Effector memory CD8-positive, alpha-beta T cell (primary cell): Measurements from ENCODE around the gene TMCC3.
"Not testable (repeated sequence)": the region's sequence is repeated elsewhere in the genome, so short reads cannot be mapped to it uniquely, and the experiment has no call there.

Experiments
- ATAC-seq: fragments of 150-1000 bp; cut with Tn5 transposase; replicated peaks from 2 replicates; pipeline ENCODE4 v1.10.0; 2021; ENCODE audit warnings: mild to moderate bottlenecking, moderate library complexity
- DNase-seq, 3 experiments: peaks; one replicate each; pipeline ENCODE4 v3.0.0; 2021
- H3K27ac Mint-ChIP-seq, 2 donors: one replicate each; pipeline ENCODE4 v1.8.0; 2022; ENCODE audit warnings: mild to moderate bottlenecking in 2 of 2, mixed read lengths in 2 of 2, moderate library complexity in 2 of 2
- H3K27me3 Mint-ChIP-seq, 2 donors: one replicate each; pipeline ENCODE4 v1.8.0; 2022; ENCODE audit warnings: mixed read lengths in 2 of 2
- H3K36me3 Mint-ChIP-seq: one replicate; pipeline ENCODE4 v1.8.0; 2022; ENCODE audit warnings: mild to moderate bottlenecking, moderate library complexity, mixed read lengths; ENCODE audit not compliant: insufficient read depth
- H3K4me1 Mint-ChIP-seq, 2 donors: one replicate each; pipeline ENCODE4 v1.8.0; 2022; ENCODE audit warnings: low read depth in 2 of 2, mixed read lengths in 2 of 2
- H3K4me3 Mint-ChIP-seq, 2 donors: one replicate each; pipeline ENCODE4 v1.8.0; 2022; ENCODE audit warnings: mild to moderate bottlenecking in 2 of 2, mixed read lengths in 2 of 2, moderate library complexity in 2 of 2
- H3K9me3 Mint-ChIP-seq, 2 donors: one replicate each; pipeline ENCODE4 v1.8.0; 2022; ENCODE audit warnings: mixed read lengths in 2 of 2

TMCC3 gene

DNA sequence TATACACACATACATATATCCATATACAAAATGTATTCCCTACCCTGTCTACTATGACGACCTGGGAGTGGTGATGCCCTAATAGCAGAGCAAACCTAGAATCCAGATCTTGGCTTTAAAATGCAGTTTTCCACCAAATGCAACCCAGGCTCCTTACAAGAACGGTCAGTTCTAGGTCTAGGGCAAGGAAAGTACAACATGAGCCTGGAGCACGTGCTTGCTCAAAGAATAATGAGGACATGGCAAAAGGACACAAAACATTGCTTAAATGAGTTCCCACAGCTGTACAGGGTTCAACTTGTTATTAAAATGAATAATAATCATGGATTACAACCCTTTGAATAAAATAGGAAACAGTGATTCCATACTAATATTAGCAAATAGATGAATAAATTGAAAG lies 94.7 kb downstream of the TMCC3 start:
- DNase-seq: no peak
- Mint-ChIP-seq H3K27me3 (peaks cover 20 to 38% of the 10 kb centered on the region in 2 donors), H3K4me3 (no peak overlapping the region), H3K27ac (no peak overlapping the region), H3K4me1 (no peaks in the 10 kb centered on the region), H3K9me3 (no peaks in the 10 kb centered on the region), H3K36me3 (no peaks in the 10 kb centered on the region)
- no peak for ATAC-seq

DNA sequence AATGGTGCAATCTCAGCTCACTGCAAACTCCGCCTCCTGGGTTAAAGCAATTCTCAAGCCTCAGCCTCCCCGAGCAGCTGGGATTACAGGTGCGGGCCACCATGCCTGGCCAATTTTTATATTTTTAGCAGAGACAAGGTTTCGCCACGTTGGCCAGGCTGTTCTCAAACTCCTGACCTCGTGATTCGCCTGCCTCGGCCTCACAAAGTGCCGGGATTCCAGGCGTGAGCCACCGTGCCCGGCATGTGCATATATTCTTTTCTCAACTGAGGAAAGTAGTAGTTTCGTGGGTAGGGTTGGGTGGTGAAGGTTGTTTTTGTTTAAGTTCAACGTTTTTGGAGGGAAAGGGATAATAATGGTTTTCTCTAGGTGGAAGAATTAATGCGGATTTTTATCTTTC lies 96.5 kb downstream of the TMCC3 start:
- no peak overlapping the region for H3K4me3 Mint-ChIP-seq
- H3K4me1 Mint-ChIP-seq: no peaks in the 10 kb centered on the region
- H3K27me3 Mint-ChIP-seq: peaks cover 4 to 19% of the 10 kb centered on the region in 2 donors
- ATAC-seq (no peak), DNase-seq (no peak)
- H3K9me3 Mint-ChIP-seq: no peaks in the 10 kb centered on the region
- H3K27ac Mint-ChIP-seq: no peak overlapping the region
- no peaks in the 10 kb centered on the region for H3K36me3 Mint-ChIP-seq

GRCh38 chr12:94553130-94553519 lies 97.2 kb downstream of the TMCC3 start:
- DNase-seq (no peak), ATAC-seq (no peak)
- Mint-ChIP-seq H3K4me3 (no peak overlapping the region), H3K36me3 (no peaks in the 10 kb centered on the region), H3K4me1 (no peaks in the 10 kb centered on the region), H3K9me3 (peaks cover under 1 to 3% of the 10 kb centered on the region in 2 donors), H3K27ac (no peak overlapping the region), H3K27me3 (peaks cover 0 to 13% of the 10 kb centered on the region in 2 donors)

GRCh38 chr12:94551810-94552209 lies 98.5 kb downstream of the TMCC3 start:
- no peak overlapping the region for H3K27ac Mint-ChIP-seq
- peaks cover 0 to 13% of the 10 kb centered on the region in 2 donors for H3K27me3 Mint-ChIP-seq

GRCh38 chr12:94550964-94551363 lies 99.4 kb downstream of the TMCC3 start:
- Mint-ChIP-seq H3K9me3 (peaks cover 9 to 18% of the 10 kb centered on the region in 2 donors), H3K4me3 (no peak overlapping the region), H3K36me3 (peaks cover 4% of the 10 kb centered on the region), H3K4me1 (no peaks in the 10 kb centered on the region), H3K27me3 (peaks cover 0 to 13% of the 10 kb centered on the region in 2 donors), H3K27ac (no peak overlapping the region)
- no peak for DNase-seq
- ATAC-seq: no peak

More at GRCh38 chr12:94551810-94552209, 98.5 kb downstream of the TMCC3 start:
- peaks cover 8 to 16% of the 10 kb centered on the region in 2 donors for H3K9me3 Mint-ChIP-seq
- no peak overlapping the region for H3K4me3 Mint-ChIP-seq
- H3K36me3 Mint-ChIP-seq: no peaks in the 10 kb centered on the region
- no peak for DNase-seq
- no peaks in the 10 kb centered on the region for H3K4me1 Mint-ChIP-seq
- no peak for ATAC-seq

- not testable (repeated sequence) for H3K4me3 Mint-ChIP-seq, H3K27ac Mint-ChIP-seq, H3K36me3 Mint-ChIP-seq, ATAC-seq, H3K4me1 Mint-ChIP-seq, H3K27me3 Mint-ChIP-seq, DNase-seq
- peaks cover 14 to 26% of the 10 kb centered on the region in 2 donors for H3K9me3 Mint-ChIP-seq
Observed at GRCh38 chr12:94548833-94549232, 101.5 kb downstream of the TMCC3 start.

GRCh38 chr12:94545935-94546771 lies 104.2 kb downstream of the TMCC3 start:
- Mint-ChIP-seq H3K4me1 (no peaks in the 10 kb centered on the region), H3K27ac (no peak overlapping the region), H3K36me3 (peaks cover 5% of the 10 kb centered on the region), H3K9me3 (peaks cover 14 to 26% of the 10 kb centered on the region in 2 donors), H3K4me3 (no peak overlapping the region), H3K27me3 (no peaks in the 10 kb centered on the region)
- DNase-seq (no peak), ATAC-seq (peak; percentile 45)

DNA sequence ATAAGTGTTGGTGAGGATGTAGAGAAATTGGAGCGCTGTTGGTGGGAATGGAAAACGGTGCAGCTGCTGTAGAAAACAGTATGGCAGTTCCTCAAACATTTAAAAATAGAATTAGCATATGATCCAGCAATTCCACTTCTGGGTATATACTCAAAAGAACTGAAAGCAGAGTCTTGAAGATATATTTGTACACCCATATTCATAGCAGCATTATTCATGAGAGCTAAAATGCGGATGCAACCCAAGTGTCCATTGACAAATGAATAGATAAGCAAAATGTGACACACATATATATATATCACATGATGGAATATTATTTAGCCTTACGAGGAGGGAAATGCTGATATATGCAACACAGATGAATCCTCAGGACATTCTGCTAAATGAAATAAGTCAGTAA lies 106.0 kb downstream of the TMCC3 start:
- H3K27ac Mint-ChIP-seq: no peak overlapping the region
- no peak for ATAC-seq
- H3K4me3 Mint-ChIP-seq: no peak overlapping the region
- DNase-seq: no peak
- H3K9me3 Mint-ChIP-seq: peaks cover 14 to 26% of the 10 kb centered on the region in 2 donors
- peaks cover 5% of the 10 kb centered on the region for H3K36me3 Mint-ChIP-seq
- H3K27me3 Mint-ChIP-seq: no peaks in the 10 kb centered on the region
- no peaks in the 10 kb centered on the region for H3K4me1 Mint-ChIP-seq

GRCh38 chr12:94538318-94538717 lies 112.0 kb downstream of the TMCC3 start:
- DNase-seq: no peak
- Mint-ChIP-seq H3K4me3 (no peak overlapping the region), H3K27ac (no peak overlapping the region), H3K27me3 (peaks cover under 1 to 19% of the 10 kb centered on the region in 2 donors), H3K36me3 (no peaks in the 10 kb centered on the region), H3K9me3 (no peaks in the 10 kb centered on the region), H3K4me1 (no peaks in the 10 kb centered on the region)
- ATAC-seq: no peak

GRCh38 chr12:94536040-94536965 lies 114.1 kb downstream of the TMCC3 start:
- H3K27ac Mint-ChIP-seq: no peak overlapping the region

DNA sequence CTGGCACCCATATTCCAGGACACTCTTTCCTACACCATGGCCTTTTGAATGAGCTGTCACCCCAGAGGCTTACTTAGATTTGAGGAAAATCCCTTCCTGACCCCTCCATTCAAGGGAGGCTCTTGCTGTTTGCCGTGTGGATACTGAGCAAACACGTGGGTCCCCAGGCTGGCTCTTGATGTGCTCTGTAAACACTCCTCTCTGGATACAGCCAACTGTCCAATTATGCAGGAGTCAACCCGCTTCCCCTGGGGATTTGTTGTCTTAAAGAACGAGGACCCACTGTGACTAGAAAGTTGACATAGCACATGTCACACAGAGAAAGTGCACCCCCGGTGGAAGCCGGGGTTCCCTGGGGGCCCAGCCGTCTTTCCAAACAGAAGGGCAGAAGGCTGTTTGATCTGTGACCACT lies 114.8 kb downstream of the TMCC3 start:
- peaks cover 4% of the 10 kb centered on the region in 2 donors for H3K4me1 Mint-ChIP-seq
- no peaks in the 10 kb centered on the region for H3K36me3 Mint-ChIP-seq
- no peak overlapping the region for H3K27ac Mint-ChIP-seq
- H3K4me3 Mint-ChIP-seq: no peak overlapping the region
- H3K27me3 Mint-ChIP-seq: peaks cover 9 to 29% of the 10 kb centered on the region in 2 donors
- H3K9me3 Mint-ChIP-seq: no peaks in the 10 kb centered on the region
- DNase-seq (no peak), ATAC-seq (no peak)

More at GRCh38 chr12:94536040-94536965, 114.1 kb downstream of the TMCC3 start:
- Mint-ChIP-seq H3K27me3 (peaks cover 9 to 29% of the 10 kb centered on the region in 2 donors), H3K9me3 (no peaks in the 10 kb centered on the region), H3K4me3 (no peak overlapping the region), H3K4me1 (peaks cover 4% of the 10 kb centered on the region in 2 donors), H3K36me3 (no peaks in the 10 kb centered on the region)
- DNase-seq (no peak), ATAC-seq (no peak)

DNA sequence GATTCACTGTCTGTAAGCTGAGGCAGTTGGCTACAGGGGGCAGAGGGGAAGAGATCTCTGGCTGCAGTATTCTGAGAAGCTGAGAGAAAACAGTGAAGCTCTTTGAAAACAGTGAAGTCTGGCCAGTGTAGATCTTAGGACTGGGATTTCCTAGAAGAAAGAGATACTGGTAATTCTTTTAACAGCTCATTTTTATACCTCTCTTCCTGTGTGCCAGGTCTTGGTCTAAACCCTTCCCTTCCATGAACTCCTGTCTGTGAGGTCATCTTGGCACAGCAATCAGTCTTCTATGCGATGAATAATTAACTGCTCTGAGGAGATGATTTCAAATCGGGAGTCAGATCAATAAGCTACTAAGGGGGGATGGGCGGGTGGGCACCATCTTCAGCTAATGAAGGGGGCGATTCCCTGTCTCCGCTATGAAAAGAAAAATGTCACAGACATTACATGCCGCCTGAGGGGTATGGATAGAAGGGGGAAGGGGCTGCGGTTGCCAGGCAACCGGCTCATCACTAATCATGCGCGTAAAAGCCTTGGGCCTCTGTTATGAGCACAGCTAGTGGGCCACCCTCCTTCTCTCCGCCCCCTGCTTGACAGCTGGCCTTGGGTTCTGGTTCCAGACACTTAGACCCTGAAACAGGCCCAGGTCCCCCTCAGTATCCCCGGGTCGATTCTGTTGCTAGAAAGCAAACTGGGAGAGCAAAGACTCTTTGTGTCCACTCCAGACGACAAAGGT lies 115.4 kb downstream of the TMCC3 start:
- ATAC-seq (no peak), DNase-seq (no peak)
- peaks cover 9 to 32% of the 10 kb centered on the region in 2 donors for H3K27me3 Mint-ChIP-seq
- no peaks in the 10 kb centered on the region for H3K36me3 Mint-ChIP-seq
- H3K4me3 Mint-ChIP-seq: no peak overlapping the region
- H3K27ac Mint-ChIP-seq: no peak overlapping the region
- no peaks in the 10 kb centered on the region for H3K9me3 Mint-ChIP-seq
- peaks cover 4% of the 10 kb centered on the region in 2 donors for H3K4me1 Mint-ChIP-seq

DNA sequence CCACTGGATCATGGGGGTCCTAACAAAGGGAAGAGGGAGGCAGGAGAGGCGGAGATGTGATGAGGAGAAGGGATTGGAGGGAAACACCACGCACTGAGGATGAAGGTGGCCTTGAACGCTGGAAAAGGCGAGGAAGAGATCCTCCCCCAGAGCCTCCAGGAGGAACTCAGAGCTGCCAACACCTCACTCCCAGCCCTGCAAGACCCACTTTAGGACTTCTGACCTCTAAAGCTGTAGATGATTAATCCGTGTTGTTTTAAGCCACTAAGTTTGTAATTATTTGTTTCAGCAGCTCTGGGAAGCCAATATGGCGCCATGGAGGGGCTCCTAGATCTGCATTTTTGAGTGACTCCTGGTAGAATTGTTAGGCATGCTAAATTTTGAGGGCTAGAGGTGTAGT lies 116.1 kb downstream of the TMCC3 start:
- no peaks in the 10 kb centered on the region for H3K36me3 Mint-ChIP-seq
- peaks cover 12 to 39% of the 10 kb centered on the region in 2 donors for H3K27me3 Mint-ChIP-seq
- peaks cover 4% of the 10 kb centered on the region in 2 donors for H3K4me1 Mint-ChIP-seq
- H3K9me3 Mint-ChIP-seq: no peaks in the 10 kb centered on the region
- ATAC-seq (no peak), DNase-seq (no peak)
- no peak overlapping the region for H3K27ac Mint-ChIP-seq
- H3K4me3 Mint-ChIP-seq: no peak overlapping the region
